ENCODE results near the gene MYBBP1A. TPM values are rescaled to one million over a fixed set of nuclear protein-coding genes. Genes with fewer than 3 reads are reported as not detected.

MYBBP1A gene
- total RNA-seq, 2 donors from 2014 or later, result 17.6 to 34.9 TPM

- no peak for ATAC-seq
- no peak for DNase-seq
- intact Hi-C loops (cut with DNase I), result no loop called here
Measured at GRCh38 chr17:4514779-4515178, 40.4 kb downstream of the MYBBP1A start.

- intact Hi-C loops (cut with DNase I), result no loop called here
- DNase-seq, result no peak
- ATAC-seq, result no peak
Measured at GRCh38 chr17:4514206-4514605, 41.0 kb downstream of the MYBBP1A start.

GRCh38 chr17:4513113-4514032, 41.8 kb downstream of the MYBBP1A start:
- no peak for ATAC-seq
- intact Hi-C loops (cut with DNase I), result no loop called here
- no peak for DNase-seq

GRCh38 chr17:4512156-4513112, 42.8 kb downstream of the MYBBP1A start:
- intact Hi-C loops (cut with DNase I), result no loop called here
- no peak for ATAC-seq
- DNase-seq, result no peak

GRCh38 chr17:4511199-4511932, 43.8 kb downstream of the MYBBP1A start:
- no peak for ATAC-seq
- intact Hi-C loops (cut with DNase I), result no loop called here
- DNase-seq, result no peak

- DNase-seq (no peak), ATAC-seq (no peak)
- intact Hi-C loops (cut with DNase I), result no loop called here
Measured at GRCh38 chr17:4510618-4510941, 44.6 kb downstream of the MYBBP1A start.

- ATAC-seq, result peak; percentile 28 to 56
Measured at GRCh38 chr17:4509923-4510617, 45.1 kb downstream of the MYBBP1A start.

GRCh38 chr17:4509401-4509800, 45.8 kb downstream of the MYBBP1A start:
- peak; percentile 32 to 53 for ATAC-seq
- intact Hi-C loops (cut with DNase I), result loop anchor here in 1 of 2 donors (10.0 kb wide), 1 partner anchor 85 kb away; no protein-coding TSS in a partner anchor

More at GRCh38 chr17:4509923-4510617, 45.1 kb downstream of the MYBBP1A start:
- intact Hi-C loops (cut with DNase I), result loop anchor here in 1 of 2 donors (10.0 kb wide), 1 partner anchor 85 kb away; no protein-coding TSS in a partner anchor
- DNase-seq, result peak; percentile 83

GRCh38 chr17:4508207-4508606, 47.0 kb downstream of the MYBBP1A start:
- ATAC-seq (no peak), DNase-seq (no peak)
- intact Hi-C loops (cut with DNase I), result loop anchor here in 1 of 2 donors (10.0 kb wide), 1 partner anchor 83 kb away; no protein-coding TSS in a partner anchor

More at GRCh38 chr17:4509401-4509800, 45.8 kb downstream of the MYBBP1A start:
- DNase-seq, result peak; percentile 65

- intact Hi-C loops (cut with DNase I), result loop anchor here in 1 of 2 donors (10.0 kb wide), 1 partner anchor 83 kb away; no protein-coding TSS in a partner anchor
- ATAC-seq (peak in 1 of 2 donors; percentile 9), DNase-seq (no peak)
Measured at GRCh38 chr17:4507361-4508111, 47.6 kb downstream of the MYBBP1A start.

- intact Hi-C loops (cut with DNase I), result loop anchor here in 1 of 2 donors (10.0 kb wide), 1 partner anchor 82 kb away; no protein-coding TSS in a partner anchor
- ATAC-seq (peak in 1 of 2 donors; percentile 51), DNase-seq (no peak)
Measured at GRCh38 chr17:4506892-4507291, 48.3 kb downstream of the MYBBP1A start.

GRCh38 chr17:4506175-4506813, 48.9 kb downstream of the MYBBP1A start:
- DNase-seq (peak; percentile 46), ATAC-seq (no peak)
- intact Hi-C loops (cut with DNase I), result loop anchor here in 1 of 2 donors (10.0 kb wide), 1 partner anchor 81 kb away; no protein-coding TSS in a partner anchor

GRCh38 chr17:4505187-4505586, 50.0 kb downstream of the MYBBP1A start:
- no peak for DNase-seq
- intact Hi-C loops (cut with DNase I), result loop anchor here in 1 of 2 donors (10.0 kb wide), 1 partner anchor 80 kb away; no protein-coding TSS in a partner anchor
- ATAC-seq, result peak in 1 of 2 donors; percentile 7

GRCh38 chr17:4504188-4504587, 51.0 kb downstream of the MYBBP1A start:
- intact Hi-C loops (cut with DNase I), result loop anchor here in 1 of 2 donors (10.0 kb wide), 1 partner anchor 79 kb away; no protein-coding TSS in a partner anchor
- ATAC-seq, result no peak
- DNase-seq, result no peak

- DNase-seq (no peak), ATAC-seq (no peak)
- intact Hi-C loops (cut with DNase I), result loop anchor here in 1 of 2 donors (10.0 kb wide), 1 partner anchor 79 kb away; no protein-coding TSS in a partner anchor
Measured at GRCh38 chr17:4503283-4504025, 51.7 kb downstream of the MYBBP1A start.

All from left cardiac atrium (tissue), 4 donors.